GM12892 (cell line): ENCODE results near the gene NCOR1.

Experiments
- POLR2A ChIP-seq: IDR thresholded peaks from 2 replicates; pipeline ENCODE4 v1.6.1; 2011; ENCODE audit warnings: low read depth, low read length, control low read depth
- POLR2AphosphoS5 ChIP-seq: IDR thresholded peaks from 2 replicates; pipeline ENCODE4 v1.6.1; 2011; ENCODE audit warnings: low read depth, low read length, control low read depth
- TAF1 ChIP-seq: IDR thresholded peaks from 2 replicates; pipeline ENCODE4 v1.6.1; 2011; ENCODE audit warnings: low read depth, mild to moderate bottlenecking, control low read depth, low read length, borderline replicate concordance

DNA sequence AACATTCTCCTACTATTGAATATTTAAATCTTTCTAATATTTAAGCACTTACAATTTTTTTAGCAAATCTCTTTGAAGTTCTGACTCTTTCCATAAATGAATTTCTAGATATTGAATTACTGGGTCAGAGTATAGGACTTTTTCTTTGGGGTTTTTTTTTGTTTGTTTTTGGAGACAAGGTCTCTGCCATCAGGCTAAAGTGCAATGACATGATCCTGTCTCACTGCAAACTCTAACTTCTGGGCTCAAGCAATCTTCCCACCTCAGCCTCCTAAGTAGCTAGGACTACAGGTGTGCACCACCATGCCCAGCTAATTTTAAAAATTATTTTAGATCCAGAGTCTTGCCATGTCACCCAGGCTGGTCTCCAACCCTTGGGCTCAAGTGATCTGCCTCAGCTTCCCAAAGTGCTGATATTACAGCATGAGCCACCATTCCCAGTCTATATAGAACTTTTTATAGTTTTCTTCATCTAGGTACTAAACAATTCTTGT is 26.6 kb upstream of the NCOR1 start:
- no peak for TF ChIP-seq POLR2AphosphoS5
- no peak for TF ChIP-seq POLR2A
- no peak for TF ChIP-seq TAF1
